ENCODE results near the gene NHLRC4. TPM values are rescaled to one million over a fixed set of nuclear protein-coding genes. Genes with fewer than 3 reads are reported as not detected.

NHLRC4 gene
- total and polyA plus RNA-seq, 2 of the 4 experiments (the other 2 are of a cell fraction), result 0.72 to 0.84 TPM

- TF ChIP-seq USF2 (IDR thresholded peaks at IDR 0.05; ENCODE audit: low read depth, low read length), result no peak
- TF ChIP-seq ELK1 (IDR thresholded peaks at IDR 0.05; ENCODE audit: borderline replicate concordance, low read depth, low read length), result no peak
- TF ChIP-seq RCOR1 (IDR thresholded peaks at IDR 0.05; ENCODE audit: insufficient replicate concordance, low read length), result no peak
- no peak for TF ChIP-seq RFX5 (IDR thresholded peaks at IDR 0.05; ENCODE audit: low read depth, low read length)
- no peak for TF ChIP-seq BHLHE40 (IDR thresholded peaks at IDR 0.05; ENCODE audit: low read depth, low read length)
- TF ChIP-seq CHD1 (IDR thresholded peaks at IDR 0.05; ENCODE audit: low read depth, low read length), result no peak
- TF ChIP-seq SMC3 (IDR thresholded peaks at IDR 0.05; ENCODE audit: low read depth, low read length), result no peak
- no peak for TF ChIP-seq RAD21 (IDR thresholded peaks at IDR 0.05; ENCODE audit: low read length)
- TF ChIP-seq CEBPB (IDR thresholded peaks at IDR 0.05; ENCODE audit: low read depth, low read length), result no peak
- no peak for TF ChIP-seq MAZ (IDR thresholded peaks at IDR 0.05; ENCODE audit: borderline replicate concordance, low read depth, low read length)
- no peak for TF ChIP-seq POLR2A (IDR thresholded peaks at IDR 0.05; ENCODE audit: low read depth, low read length)
- TF ChIP-seq MXI1 (IDR thresholded peaks at IDR 0.05; ENCODE audit: borderline replicate concordance, low read depth, low read length), result no peak
- Histone ChIP-seq H4K91ac (ENCODE audit: insufficient read depth, low read depth, low read length) (no peak overlapping the region), H3K4me2 (ENCODE audit: low read depth, low read length) (no peak overlapping the region), H3K9ac (ENCODE audit: low read depth, low read length) (no peak overlapping the region), H2AFZ (replicated peaks; ENCODE audit: low read length, poor library complexity) (no peak overlapping the region), H4K8ac (ENCODE audit: low read depth in 2 of 2, low read length in 2 of 2) (no peak overlapping the region), H3K56ac (ENCODE audit: extremely low read depth, insufficient read depth, low read length) (no peak overlapping the region), H3K9me1 (ENCODE audit: insufficient read depth, low read length) (no peaks in the 10 kb centered on the region), H2BK5ac (ENCODE audit: low read depth, low read length, poor library complexity, severe bottlenecking) (no peak overlapping the region), H3K36me3 (ENCODE audit: control insufficient read depth, insufficient read depth, low read length) (peaks cover 17% of the 10 kb centered on the region), H2BK120ac (ENCODE audit: low read depth, low read length) (no peak overlapping the region), H3K4me3 (ENCODE audit: insufficient read depth, low read depth, low read length) (no peak overlapping the region), H3K14ac (replicated peaks; ENCODE audit: low read depth, low read length) (no peak overlapping the region), H2AK5ac (ENCODE audit: low read depth, low read length) (no peak overlapping the region), H3K9me3 (ENCODE audit: control insufficient read depth, insufficient read depth, low read length) (no peaks in the 10 kb centered on the region), H3K4ac (ENCODE audit: low read depth, low read length) (no peak overlapping the region), H4K20me1 (ENCODE audit: insufficient read depth, low read length) (peaks cover 9% of the 10 kb centered on the region; the same call in 1 of the 2 replicates), H3K27me3 (ENCODE audit: control insufficient read depth, insufficient read depth, low read length) (peaks cover 17% of the 10 kb centered on the region), H3K79me1 (ENCODE audit: low read depth in 1 of 2, low read length in 2 of 2) (no peaks in the 10 kb centered on the region; a peak in 1 of 4 replicates), H3K27ac (ENCODE audit: insufficient read depth, low read length) (no peak overlapping the region), H3K23ac (ENCODE audit: low read depth, low read length) (no peak overlapping the region), H2BK20ac (ENCODE audit: low read depth, low read length) (no peak overlapping the region), H4K5ac (ENCODE audit: low read depth, low read length) (no peak overlapping the region), H3K4me1 (ENCODE audit: control insufficient read depth, insufficient read depth, low read length) (0 out of 2 replicates have a peak, but pooled peaks cover 3% of the 10 kb centered on the region), H3K18ac (ENCODE audit: low read depth, low read length) (no peak overlapping the region), H2AK9ac (replicated peaks; ENCODE audit: low read depth, low read length, poor library complexity) (peak overlapping the region; percentile 58), H2BK15ac (ENCODE audit: low read depth, low read length) (no peak overlapping the region)
- in situ Hi-C loops (cut with MboI; ENCODE audit: low sequenced_read_pairs), result no loop called here
- ChIA-PET CTCF (no interaction called here), POLR2A (ENCODE audit: unreplicated experiment) (no interaction called here)
- BruUV-seq (replicated peaks), result no TSS peak
- dilution Hi-C loops (cut with HindIII; ENCODE audit: low sequenced_read_pairs, unreplicated experiment), result no loop called here
- DNase-seq (no peak), ATAC-seq (ENCODE audit: low read depth) (no peak)
- intact Hi-C loops (cut with micrococcal nuclease), result no loop called here
- 60% methylated on average over 3 of the region's 11 CpGs; no CpG with 5 or more reads in 1 of the 2 experiments for WGBS, 2 experiments (ENCODE audit: extremely low coverage in 2 of 2, insufficient read length in 1 of 2)
These were observed 12.5 kb upstream of the NHLRC4 start for GRCh38 chr16:554297-554621.
